LHCN-M2 (cell line): ENCODE results near the gene GRID1. TPM values are rescaled to one million over a fixed set of nuclear protein-coding genes. Genes with fewer than 3 reads are reported as not detected.

Source experiments
- DNase-seq: peaks from one replicate; pipeline ENCODE4 v3.0.0-alpha.2; 2012; ENCODE audit warnings: low read depth
- total RNA-seq: library from RNA; depleted of rRNA; stranded (reverse); fragments of >200 nt; gene quantifications from 2 replicates; pipeline ENCODE4 v1.2.3, GENCODE V29; 2014

GRID1 gene
- total RNA-seq, 1 experiment from 2014 or later: not detected

- DNase-seq: no peak
These were observed 701.5 kb downstream of the GRID1 start for GRCh38 chr10:85665078-85665477.

- no peak for DNase-seq
These were observed 705.5 kb downstream of the GRID1 start for GRCh38 chr10:85661123-85661522.

DNA sequence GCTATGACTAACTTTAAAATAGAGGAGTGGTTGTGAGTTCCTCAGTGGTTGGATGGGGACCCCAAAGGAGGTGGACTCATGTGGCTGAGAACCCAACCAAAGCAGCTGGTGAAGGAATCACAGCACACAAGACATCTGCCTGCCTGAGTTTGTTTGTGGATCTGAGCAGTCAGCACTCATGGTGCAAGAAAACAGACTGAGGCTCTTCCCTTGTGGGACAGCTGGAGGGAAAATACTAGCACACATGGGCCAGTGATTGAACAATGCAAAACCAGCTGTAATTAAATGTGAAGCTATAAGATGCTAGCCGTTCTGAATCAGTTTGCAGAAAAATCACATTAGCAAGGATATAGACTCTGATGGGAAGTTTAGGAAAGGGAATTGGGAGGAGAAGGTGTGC is 707.3 kb downstream of the GRID1 start:
- no peak for DNase-seq

DNA sequence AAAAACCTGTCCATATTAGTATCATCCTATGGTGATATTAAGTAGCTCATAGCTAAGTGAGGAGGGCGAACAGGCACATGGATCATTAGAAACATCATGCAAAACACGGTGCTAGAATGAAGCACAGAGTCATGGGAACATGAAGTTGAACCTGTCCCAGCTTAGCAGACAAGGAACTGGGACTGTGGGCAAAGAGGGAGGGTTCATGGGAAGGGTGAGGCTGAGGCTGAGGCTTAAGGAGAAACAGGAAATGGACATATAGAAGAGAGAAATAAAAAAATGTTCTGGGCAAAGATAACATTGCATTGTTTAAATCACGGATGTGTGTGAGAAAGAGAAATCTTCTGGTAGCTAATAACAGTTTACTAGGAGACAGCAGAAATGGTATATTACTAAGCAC is 708.1 kb downstream of the GRID1 start:
- no peak for DNase-seq

GRCh38 chr10:85657476-85658113 is 709.0 kb downstream of the GRID1 start:
- no peak for DNase-seq

DNA sequence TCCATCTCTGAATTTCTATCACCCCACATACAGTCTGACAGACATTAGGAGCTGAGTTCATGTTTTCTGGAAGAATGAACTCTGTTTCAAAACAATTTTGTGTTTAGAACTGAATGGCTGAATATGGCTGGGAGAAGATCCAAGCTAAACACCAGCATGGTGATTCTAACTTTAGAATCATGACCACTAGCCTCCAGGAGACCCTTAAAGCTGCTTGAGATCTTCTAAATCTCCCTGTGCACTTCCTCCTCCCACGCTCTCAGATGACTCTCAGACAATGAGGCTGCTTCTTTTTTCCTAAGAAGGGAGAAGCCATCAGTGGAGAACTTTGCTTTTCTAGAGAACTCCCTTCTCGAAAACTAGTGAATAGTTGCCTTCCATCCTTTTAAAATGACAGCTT is 711.2 kb downstream of the GRID1 start:
- no peak for DNase-seq

GRCh38 chr10:85651497-85651882 is 715.1 kb downstream of the GRID1 start:
- no peak for DNase-seq

- DNase-seq: no peak
These were observed 715.7 kb downstream of the GRID1 start for GRCh38 chr10:85650791-85651496.

- no peak for DNase-seq
These were observed 717.1 kb downstream of the GRID1 start for GRCh38 chr10:85649461-85649860.

DNA sequence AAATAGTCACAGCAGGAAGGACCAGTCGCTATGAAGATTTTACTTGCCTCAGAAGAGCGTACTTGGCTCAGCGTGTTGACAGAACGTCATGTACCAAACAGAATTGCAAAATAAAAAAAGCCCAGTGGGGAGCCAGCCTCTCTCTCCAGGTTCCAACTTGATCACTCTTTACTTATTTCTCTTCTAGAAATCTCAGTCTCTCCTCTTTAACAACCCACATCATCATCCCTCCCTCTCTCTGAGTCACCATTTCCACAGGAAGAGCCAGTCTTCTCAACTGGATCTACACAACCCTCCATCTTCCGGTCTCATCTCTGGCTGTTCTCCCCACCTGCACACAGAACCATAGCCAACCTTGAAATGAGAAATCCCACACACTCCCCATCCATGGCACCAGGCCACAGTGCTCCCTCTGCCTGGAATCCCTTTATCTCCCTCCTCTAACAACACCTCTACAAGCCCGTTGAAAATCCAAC is 718.3 kb downstream of the GRID1 start:
- DNase-seq: no peak

DNA sequence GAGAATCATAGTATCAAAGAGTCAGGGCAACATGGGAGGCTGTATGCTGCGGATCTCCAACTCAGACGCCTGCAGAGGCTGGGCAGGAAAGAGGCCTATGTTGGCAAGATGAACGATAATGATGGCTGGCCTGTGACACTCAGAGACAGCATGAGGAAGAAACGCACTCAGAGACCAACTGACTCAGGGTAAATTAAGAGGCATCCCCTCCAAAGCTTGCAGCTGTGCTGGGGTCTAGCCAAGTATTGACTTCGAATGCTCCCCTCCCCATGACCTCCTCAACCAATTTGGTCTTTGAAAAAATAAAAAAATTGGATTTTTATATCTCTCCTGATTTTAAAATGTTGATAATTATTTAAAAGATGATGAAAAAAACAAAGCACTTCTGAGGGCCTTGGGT is 718.9 kb downstream of the GRID1 start:
- no peak for DNase-seq

DNA sequence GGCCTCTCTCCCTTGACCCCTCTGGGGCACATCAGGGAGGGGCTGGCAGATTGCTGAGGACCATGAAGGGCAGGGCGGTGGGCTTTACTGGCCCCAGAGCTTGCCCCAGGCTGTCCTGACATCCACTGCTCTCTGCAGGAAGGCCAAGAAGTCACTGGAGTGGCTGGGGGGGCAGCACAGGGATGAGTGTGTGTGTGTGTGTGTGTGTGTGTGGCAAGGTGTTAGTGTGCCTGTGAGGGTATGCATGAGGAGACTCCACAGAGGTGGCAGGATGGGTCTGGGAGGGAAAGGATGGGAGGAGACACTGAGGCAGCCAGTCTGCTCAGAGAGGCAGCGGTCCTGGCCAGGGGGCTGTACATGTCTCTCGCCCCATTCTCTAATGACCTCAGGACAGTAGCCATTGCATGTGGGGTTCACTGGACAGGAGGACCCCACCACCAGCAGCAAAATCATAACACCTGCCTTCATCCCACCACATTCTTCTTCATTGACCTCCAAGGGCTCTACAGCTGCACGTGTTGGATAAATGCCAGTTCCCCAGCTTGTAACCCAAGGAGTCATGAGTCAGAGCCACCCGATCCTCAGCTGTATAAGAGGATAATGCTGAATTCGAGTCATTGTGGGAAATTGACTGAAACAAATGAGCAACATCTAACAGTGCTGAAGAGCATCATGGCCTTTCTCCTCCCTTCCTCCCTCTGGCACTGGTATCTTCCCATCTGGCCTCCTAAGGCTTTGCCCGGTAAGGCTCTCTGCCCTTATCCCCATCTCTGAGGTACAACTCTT is 720.5 kb downstream of the GRID1 start:
- peak; percentile 1 for DNase-seq

DNA sequence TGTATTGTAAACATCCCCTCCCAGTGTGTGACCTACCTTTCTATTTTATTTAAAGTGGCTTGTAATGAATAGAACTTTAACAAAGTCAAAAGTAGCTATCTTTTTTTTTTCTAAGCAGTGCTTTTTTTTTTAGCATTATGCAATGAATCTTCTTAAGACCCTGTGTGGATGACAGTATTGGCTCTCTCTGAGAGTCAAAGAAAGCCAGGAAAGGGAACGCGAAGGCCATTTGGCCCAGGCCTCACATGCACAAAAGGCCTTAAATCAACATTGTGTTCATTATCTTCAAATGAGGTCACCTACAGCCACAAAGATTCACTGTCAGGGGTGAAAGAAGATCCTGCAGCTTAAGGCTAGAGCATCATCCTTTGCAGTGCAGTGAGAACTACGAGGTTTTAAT is 721.5 kb downstream of the GRID1 start:
- no peak for DNase-seq

- DNase-seq: no peak
These were observed 722.6 kb downstream of the GRID1 start for GRCh38 chr10:85643845-85644525.

- no peak for DNase-seq
These were observed 723.3 kb downstream of the GRID1 start for GRCh38 chr10:85643171-85643844.

DNA sequence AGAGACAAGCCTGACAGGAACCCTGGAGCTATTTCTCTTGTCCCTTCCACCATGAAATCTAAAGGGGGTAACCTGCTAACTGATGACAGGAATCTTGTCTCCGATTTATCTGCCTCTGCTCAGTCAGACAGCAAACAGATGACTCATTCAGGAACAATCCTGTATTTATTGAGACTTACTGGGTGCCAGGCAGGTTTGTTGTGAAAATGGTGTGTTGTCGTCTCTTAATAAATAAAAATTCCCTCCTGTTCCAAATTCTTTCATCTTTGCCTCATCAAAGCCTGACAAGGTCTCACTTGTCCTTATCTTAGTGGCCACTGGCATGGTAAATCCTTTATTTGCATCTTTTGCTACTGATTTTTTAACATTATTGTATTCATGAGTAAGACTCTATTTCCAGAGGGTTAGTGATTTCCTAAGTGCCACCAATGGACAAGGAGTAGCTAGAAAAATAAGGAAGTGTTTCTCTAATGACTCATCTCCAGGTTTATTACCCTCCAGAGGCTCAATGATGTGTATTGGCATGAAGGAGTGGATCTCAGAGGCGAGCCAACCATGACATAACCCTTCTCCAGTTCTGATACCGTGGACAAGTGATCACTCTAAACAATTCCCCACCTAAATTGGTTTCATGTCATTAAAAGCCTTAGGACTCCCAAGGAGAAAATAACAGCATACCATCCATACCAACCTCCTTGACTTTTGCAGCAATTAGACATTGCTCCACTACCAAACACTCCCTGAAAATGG is 724.0 kb downstream of the GRID1 start:
- DNase-seq: no peak

GRCh38 chr10:85642082-85642420 is 724.5 kb downstream of the GRID1 start:
- no peak for DNase-seq

GRCh38 chr10:85641479-85642009 is 725.1 kb downstream of the GRID1 start:
- DNase-seq: no peak

DNA sequence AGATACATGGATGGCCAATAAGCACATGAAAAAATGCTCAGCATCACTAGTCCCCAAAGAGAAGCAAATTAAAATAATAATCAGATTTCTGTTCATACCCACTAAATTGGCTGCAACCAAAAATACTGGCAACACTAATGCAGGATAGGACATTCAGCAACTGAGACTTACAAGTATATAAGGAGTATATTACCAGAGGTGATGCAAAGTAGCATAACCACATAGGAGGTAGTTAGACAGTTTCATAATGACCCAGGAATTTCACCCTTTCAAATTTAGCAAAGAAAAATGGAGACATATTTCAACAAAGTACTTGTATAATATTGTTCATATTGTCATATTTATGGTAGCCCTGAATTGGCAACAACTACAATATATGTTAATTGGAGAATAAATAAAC is 727.8 kb downstream of the GRID1 start:
- no peak for DNase-seq

DNA sequence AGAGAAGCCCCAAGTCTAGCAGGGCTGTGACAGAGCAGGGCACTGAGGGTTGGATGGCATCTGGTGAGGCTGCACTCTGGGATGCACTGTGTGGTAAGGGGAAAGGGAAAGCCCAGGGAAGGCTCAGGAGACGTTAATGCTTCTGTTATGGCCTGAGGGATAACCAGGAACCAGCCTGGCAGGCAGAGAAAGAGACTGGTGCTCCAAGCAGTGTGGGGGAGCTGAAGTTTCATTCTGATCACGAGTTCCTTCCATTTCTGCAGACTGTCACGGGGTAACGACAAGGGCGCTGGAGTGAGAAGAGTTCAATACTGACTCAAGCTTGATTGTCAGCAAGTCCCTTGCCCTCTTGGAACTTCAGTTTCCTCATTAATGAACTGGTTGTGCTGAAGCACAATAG is 730.9 kb downstream of the GRID1 start:
- no peak for DNase-seq

GRCh38 chr10:85624511-85624910 is 742.1 kb downstream of the GRID1 start:
- DNase-seq: no peak
